H1 (cell line): ENCODE results near the gene SPAG16. TPM values are rescaled to one million over a fixed set of nuclear protein-coding genes. Genes with fewer than 3 reads are reported as not detected.

Experiments
- CTCF ChIA-PET: fragments of 300-600 bp; sonication (Branson Sonifier 250); formaldehyde crosslinking; loops from one replicate; lab custom pipeline; 2021; ENCODE audit not compliant: partially characterized antibody; lab: Charles Lee
- POLR2A ChIA-PET: fragments of 300-600 bp; sonication (Branson Sonifier 250); formaldehyde crosslinking; loops from one replicate; lab custom pipeline; 2021; ENCODE audit warnings: inconsistent platforms; ENCODE audit not compliant: partially characterized antibody; lab: Charles Lee
- DNase-seq, 2 experiments: peaks; one replicate each; pipeline versions ENCODE4 v3.0.0 to v3.0.0-alpha.2; 2010 to 2022; ENCODE audit warnings: low spot score in 2 of 2, low read depth in 1 of 2, mixed read lengths in 1 of 2
- FAIRE-seq: peaks from 2 replicates; lab custom pipeline; 2011; peaks lifted over from hg19 to GRCh38; lab: Jason Lieb, UNC
- H2AFZ ChIP-seq: 2 replicates; pipeline ENCODE4 v1.8.1; 2012; ENCODE audit warnings: low read length, inconsistent platforms
- H2AK5ac ChIP-seq: 2 replicates; pipeline ENCODE4 v1.6.1; 2013; ENCODE audit warnings: low read depth, low read length
- H2BK120ac ChIP-seq: replicated peaks from 2 replicates; pipeline ENCODE3; 2013; ENCODE audit warnings: low read depth, low read length, inconsistent platforms
- H2BK12ac ChIP-seq: 2 replicates; pipeline ENCODE4 v1.6.1; 2013; ENCODE audit warnings: low read depth, low read length
- H2BK15ac ChIP-seq: 2 replicates; pipeline ENCODE4 v1.6.1; 2013; ENCODE audit warnings: low read length
- H2BK20ac ChIP-seq: 2 replicates; pipeline ENCODE4 v1.6.1; 2013; ENCODE audit warnings: low read length
- H2BK5ac ChIP-seq: 2 replicates; pipeline ENCODE4 v1.6.1; 2013; ENCODE audit warnings: low read depth, low read length
- H3K14ac ChIP-seq: 2 replicates; pipeline ENCODE4 v1.6.1; 2013; ENCODE audit warnings: inconsistent platforms; ENCODE audit not compliant: insufficient read length
- H3K18ac ChIP-seq: 2 replicates; pipeline ENCODE4 v1.6.1; 2013; ENCODE audit warnings: low read length; ENCODE audit errors: extremely low read depth
- H3K23ac ChIP-seq: 2 replicates; pipeline ENCODE4 v1.6.1; 2013; ENCODE audit warnings: inconsistent platforms; ENCODE audit not compliant: insufficient read length
- H3K23me2 ChIP-seq: 2 replicates; pipeline ENCODE4 v1.6.1; 2013; ENCODE audit warnings: low read depth, low read length
- H3K27ac ChIP-seq: 2 replicates; pipeline ENCODE4 v1.6.1; 2011; ENCODE audit warnings: low read depth, low read length, inconsistent platforms
- H3K27me3 ChIP-seq, 4 experiments: replicated peaks in 1 of 4; 1 replicate in 1 of 4; 2 replicates in 3 of 4; pipeline versions ENCODE4 v1.6.1 to v1.8.1; 2011 to 2013; ENCODE audit warnings: low read length in 3 of 4, mild to moderate bottlenecking in 3 of 4, inconsistent platforms in 2 of 4, mixed read lengths in 2 of 4, moderate library complexity in 1 of 4; ENCODE audit not compliant: control insufficient read depth in 3 of 4, insufficient read depth in 3 of 4; ENCODE audit errors: extremely low read depth in 1 of 4
- H3K36me3 ChIP-seq, 4 experiments: 2 replicates each; pipeline versions ENCODE4 v1.6.1 to v1.8.1; 2011 to 2013; ENCODE audit warnings: mild to moderate bottlenecking in 4 of 4, low read length in 3 of 4, moderate library complexity in 2 of 4, control low read depth in 1 of 4, inconsistent platforms in 1 of 4; ENCODE audit not compliant: insufficient read depth in 4 of 4, control insufficient read depth in 2 of 4
- H3K4ac ChIP-seq: replicated peaks from 2 replicates; pipeline ENCODE3; 2013; ENCODE audit warnings: low read length, low read depth, mixed read lengths, inconsistent platforms; ENCODE audit not compliant: insufficient read length
- H3K4me1 ChIP-seq, 4 experiments: replicated peaks in 1 of 4; 1 replicate in 1 of 4; 2 replicates in 3 of 4; pipeline versions ENCODE4 v1.6.1 to v1.8.1; 2011 to 2013; ENCODE audit warnings: low read length in 3 of 4, inconsistent platforms in 2 of 4, mixed read lengths in 1 of 4; ENCODE audit not compliant: insufficient read depth in 4 of 4, control insufficient read depth in 3 of 4
- H3K4me2 ChIP-seq, 2 experiments: 2 replicates each; pipeline versions ENCODE4 v1.6.1 to v1.8.1; 2011 to 2013; ENCODE audit warnings: low read depth in 2 of 2, low read length in 2 of 2, control low read depth in 1 of 2, inconsistent platforms in 1 of 2, mild to moderate bottlenecking in 1 of 2; ENCODE audit not compliant: insufficient read depth in 1 of 2
- H3K4me3 ChIP-seq, 4 experiments: fragments of 200-600, 300-600 bp in 1 of 4; sonication (generic), shearing (Covaris generic), sonication (Bioruptor Twin) in 1 of 4; 2 replicates each; pipeline versions ENCODE4 v1.5.1 to v1.8.1; 2011 to 2016; ENCODE audit warnings: low read length in 4 of 4, low read depth in 3 of 4, control low read depth in 2 of 4, inconsistent platforms in 2 of 4, mild to moderate bottlenecking in 2 of 4, mixed read lengths in 1 of 4, moderate library complexity in 1 of 4; ENCODE audit not compliant: insufficient read depth in 2 of 4; ENCODE audit errors: extremely low read depth in 1 of 4
- H3K56ac ChIP-seq: replicated peaks from 2 replicates; pipeline ENCODE3; 2013; ENCODE audit warnings: low read depth, mild to moderate bottlenecking, mixed read lengths, low read length, inconsistent platforms; ENCODE audit not compliant: insufficient read length
- H3K79me1 ChIP-seq: 2 replicates; pipeline ENCODE4 v1.6.1; 2013; ENCODE audit warnings: low read depth, low read length, control low read depth
- H3K79me2 ChIP-seq, 2 experiments: 2 replicates each; pipeline versions ENCODE4 v1.6.1 to v1.8.1; 2012 to 2013; ENCODE audit warnings: low read length in 2 of 2, mild to moderate bottlenecking in 2 of 2, inconsistent platforms in 1 of 2; ENCODE audit not compliant: insufficient read depth in 2 of 2, control insufficient read depth in 1 of 2
- H3K9ac ChIP-seq, 4 experiments: replicated peaks in 1 of 4; 1 replicate in 1 of 4; 2 replicates in 3 of 4; pipeline versions ENCODE4 v1.6.1 to v1.8.1; 2011 to 2013; ENCODE audit warnings: low read depth in 3 of 4, low read length in 3 of 4, control low read depth in 2 of 4, mild to moderate bottlenecking in 2 of 4, moderate library complexity in 2 of 4, inconsistent platforms in 1 of 4; ENCODE audit errors: extremely low read depth in 1 of 4
- H3K9me3 ChIP-seq, 2 experiments: 2 replicates each; pipeline versions ENCODE4 v1.6.1 to v1.8.1; 2012 to 2013; ENCODE audit warnings: mild to moderate bottlenecking in 2 of 2, moderate library complexity in 2 of 2, control low read depth in 1 of 2, inconsistent platforms in 1 of 2, low read depth in 1 of 2, low read length in 1 of 2, mixed read lengths in 1 of 2; ENCODE audit not compliant: insufficient read depth in 2 of 2
- H4K20me1 ChIP-seq, 2 experiments: replicated peaks in 1 of 2; 2 replicates each; pipeline versions ENCODE3 to v1.8.1; 2011 to 2013; ENCODE audit warnings: inconsistent platforms in 2 of 2, low read length in 2 of 2, mild to moderate bottlenecking in 1 of 2; ENCODE audit not compliant: insufficient read depth in 2 of 2, control insufficient read depth in 1 of 2
- H4K5ac ChIP-seq: 2 replicates; pipeline ENCODE4 v1.6.1; 2013; ENCODE audit warnings: low read length, low read depth, mixed read lengths, inconsistent platforms; ENCODE audit not compliant: insufficient read length
- H4K8ac ChIP-seq: 2 replicates; pipeline ENCODE4 v1.8.0; 2013; ENCODE audit warnings: mild to moderate bottlenecking, moderate library complexity, low read length, inconsistent platforms; ENCODE audit not compliant: insufficient read depth; ENCODE audit errors: extremely low read depth
- H4K91ac ChIP-seq: replicated peaks from 2 replicates; pipeline ENCODE3; 2013; ENCODE audit warnings: low read length, mixed read lengths, inconsistent platforms; ENCODE audit not compliant: insufficient read length
- CBX8 ChIP-seq: fragments of 300-800, 300-1000 bp; sonication (generic); IDR thresholded peaks from 2 replicates; pipeline ENCODE4 v1.7.1; 2016; ENCODE audit warnings: low read depth, low read length, borderline replicate concordance
- EP300 ChIP-seq, 2 experiments: IDR thresholded peaks; 1 replicate in 1 of 2; 2 replicates in 1 of 2; pipeline ENCODE4 v1.6.1; 2011 to 2012; ENCODE audit warnings: low read depth in 2 of 2, low read length in 2 of 2, mild to moderate bottlenecking in 2 of 2, borderline replicate concordance in 1 of 2, inconsistent platforms in 1 of 2, moderate library complexity in 1 of 2
- EZH2 ChIP-seq: fragments of 200-600 bp; sonication (generic); IDR thresholded peaks from 2 replicates; pipeline ENCODE4 v1.7.1; 2012; ENCODE audit warnings: low read depth, mild to moderate bottlenecking, moderate library complexity, low read length, inconsistent platforms; ENCODE audit not compliant: severe bottlenecking
- FOSL1 ChIP-seq: IDR thresholded peaks from 2 replicates; pipeline ENCODE4 v1.6.1; 2011; ENCODE audit warnings: mild to moderate bottlenecking, low read depth, low read length, moderate library complexity; ENCODE audit not compliant: insufficient read depth
- HDAC6 ChIP-seq: IDR thresholded peaks from one replicate; pipeline ENCODE4 v1.7.1; 2012; ENCODE audit warnings: low read depth, mild to moderate bottlenecking, inconsistent platforms, low read length, moderate library complexity
- KDM1A ChIP-seq: fragments of 200-600, 300-600 bp; sonication (generic); IDR thresholded peaks from 2 replicates; pipeline ENCODE4 v1.7.1; 2016; ENCODE audit warnings: mild to moderate bottlenecking, low read length, borderline replicate concordance
- KDM4A ChIP-seq: IDR thresholded peaks from one replicate; pipeline ENCODE4 v1.7.1; 2012; ENCODE audit warnings: low read depth, mild to moderate bottlenecking, moderate library complexity, low read length, inconsistent platforms; ENCODE audit not compliant: severe bottlenecking
- MAFK ChIP-seq: IDR thresholded peaks from 2 replicates; pipeline ENCODE4 v1.6.1; 2012; ENCODE audit warnings: low read depth, mild to moderate bottlenecking, improper control_type of control experiment, low read length
- RAD21 ChIP-seq, 2 experiments: IDR thresholded peaks in 1 of 2; conservative IDR thresholded peaks in 1 of 2; 2 replicates each; pipeline ENCODE4 v1.6.1; 2011; ENCODE audit warnings: low read depth in 2 of 2, low read length in 2 of 2, improper control_type of control experiment in 1 of 2, inconsistent platforms in 1 of 2, mild to moderate bottlenecking in 1 of 2, moderate library complexity in 1 of 2
- RFX5 ChIP-seq: IDR thresholded peaks from 2 replicates; pipeline ENCODE4 v1.6.1; 2011; ENCODE audit warnings: low read depth, low read length, improper control_type of control experiment, borderline replicate concordance
- SIN3A ChIP-seq, 2 experiments: IDR thresholded peaks in 1 of 2; conservative IDR thresholded peaks in 1 of 2; 2 replicates each; pipeline ENCODE4 v1.6.1; 2011 to 2012; ENCODE audit warnings: low read length in 2 of 2, improper control_type of control experiment in 1 of 2, low read depth in 1 of 2, mild to moderate bottlenecking in 1 of 2
- WGBS, 2 experiments: shearing (Covaris generic) in 1 of 2; methylation state at CpG; one replicate each; pipeline versions ENCODE4 v1.1.6 to v1.1.7; 2013 to 2015; ENCODE audit warnings: low lambda C conversion rate in 2 of 2, mixed read lengths in 2 of 2, inconsistent platforms in 1 of 2, low coverage in 1 of 2, missing lambda C conversion rate in 1 of 2; ENCODE audit not compliant: insufficient replicate concordance in 2 of 2, insufficient coverage in 1 of 2, insufficient read length in 1 of 2; ENCODE audit errors: extremely low coverage in 1 of 2, missing lambda C conversion rate in 1 of 2; 5-methylcytosine and 5-hydroxymethylcytosine counted together
- polyA plus RNA-seq, 7 experiments: library from polyadenylated mRNA; depleted of rRNA in 3 of 7; stranded (reverse) in 5 of 7; unstranded in 2 of 7; fragments of >200 nt in 5 of 7; fragments of 200-250 nt in 2 of 7; gene quantifications; 1 replicate in 5 of 7; 2 replicates in 1 of 7; 4 replicates in 1 of 7; pipeline versions ENCODE4 v1.2.1 to v1.2.3, GENCODE V29; 2011 to 2013; ENCODE audit warnings: missing spikeins in 2 of 7, mixed read lengths in 2 of 7
- total RNA-seq: library from RNA; stranded (reverse); fragmentation: NEBNext Ultra II Directional; extraction: Animal tissue kit (Norgen Biotek cat#: 25700); gene quantifications from 2 replicates; pipeline ENCODE4 v1.2.1, GENCODE V29; 2021

Gene SPAG16
- total and polyA plus RNA-seq, 2 of the 8 experiments (the other 6 are each of a cell fraction or from before 2014, with no cell fraction given), result 6.0 to 14.9 TPM

GRCh38 chr2:213416832-213417231 is 132.6 kb downstream of the SPAG16 start:
- ChIA-PET CTCF (no interaction called here), POLR2A (no interaction called here)
- H3K27ac ChIP-seq, result no peak overlapping the region
- no peak overlapping the region for H2BK15ac ChIP-seq
- no peak for TF ChIP-seq HDAC6
- TF ChIP-seq SIN3A (conservative IDR thresholded peaks at IDR 0.05 in 1 of 2, IDR thresholded peaks at IDR 0.05 in 1 of 2; ENCODE audit: low read depth in 1 of 2, low read length in 2 of 2), result no peak
- TF ChIP-seq CBX8, result no peak
- no peak for TF ChIP-seq RAD21 (IDR thresholded peaks at IDR 0.05 in 1 of 2, conservative IDR thresholded peaks at IDR 0.05 in 1 of 2; ENCODE audit: low read depth in 2 of 2, low read length in 2 of 2)
- TF ChIP-seq KDM1A, result no peak
- TF ChIP-seq FOSL1, result no peak
- TF ChIP-seq KDM4A, result no peak
- no peak for TF ChIP-seq RFX5
- no peak for TF ChIP-seq EP300 (IDR thresholded peaks at IDR 0.05; ENCODE audit: borderline replicate concordance in 1 of 2, low read depth in 2 of 2, low read length in 2 of 2)
- no peak for TF ChIP-seq MAFK
- no peak for TF ChIP-seq EZH2
- no peak overlapping the region for H4K5ac ChIP-seq
- H2BK12ac ChIP-seq, result no peak overlapping the region
- peaks cover 6 to 8% of the 10 kb centered on the region in 2 experiments; a peak in 2 of 4 replicates for H3K9me3 ChIP-seq
- no peak overlapping the region for H3K4me3 ChIP-seq
- H3K18ac ChIP-seq, result no peak overlapping the region
- H3K36me3 ChIP-seq, result no peaks in the 10 kb centered on the region
- H3K4me1 ChIP-seq, result no peaks in the 10 kb centered on the region
- no peak overlapping the region for H3K56ac ChIP-seq
- no peak overlapping the region for H4K8ac ChIP-seq
- no peaks in the 10 kb centered on the region for H3K23me2 ChIP-seq
- H4K91ac ChIP-seq, result no peak overlapping the region
- H4K20me1 ChIP-seq, result no peaks in the 10 kb centered on the region
- no peak overlapping the region for H3K4ac ChIP-seq
- no peaks in the 10 kb centered on the region for H3K79me2 ChIP-seq
- no peaks in the 10 kb centered on the region for H3K27me3 ChIP-seq
- no peak overlapping the region for H2BK120ac ChIP-seq
- H3K4me2 ChIP-seq, result no peak overlapping the region
- no peak overlapping the region for H2AFZ ChIP-seq
- H2BK20ac ChIP-seq, result no peak overlapping the region
- 69% methylated on average over 1 of the region's 1 CpG; no CpG with 5 or more reads in 1 of the 2 experiments for WGBS, 2 experiments
- H3K14ac ChIP-seq, result no peak overlapping the region
- H2BK5ac ChIP-seq, result no peak overlapping the region
- H3K9ac ChIP-seq, result no peak overlapping the region
- no peaks in the 10 kb centered on the region for H3K79me1 ChIP-seq
- no peak for DNase-seq
- no peak overlapping the region for H2AK5ac ChIP-seq
- no peak for FAIRE-seq
- H3K23ac ChIP-seq, result no peak overlapping the region
